ENCODE results near the gene ZPBP2. TPM values are rescaled to one million over a fixed set of nuclear protein-coding genes. Genes with fewer than 3 reads are reported as not detected.
"Not testable (repeated sequence)": the region's sequence is repeated elsewhere in the genome, so short reads cannot be mapped to it uniquely, and the experiment has no call there.

Gene ZPBP2
- total RNA-seq, 2 donors from 2014 or later: not detected

- no peak for DNase-seq (ENCODE audit: low spot score in 2 of 2)
- H3K9me3 Mint-ChIP-seq: peaks cover 0 to 4% of the 10 kb centered on the region in 2 donors
- peaks cover 13 to 20% of the 10 kb centered on the region in 2 donors for H3K36me3 Mint-ChIP-seq
- ATAC-seq: no peak
- H3K27ac Mint-ChIP-seq: no peak overlapping the region
Measured at GRCh38 chr17:39845052-39845846, 22.8 kb upstream of the ZPBP2 start.

GRCh38 chr17:39846205-39846604 is 21.8 kb upstream of the ZPBP2 start:
- Mint-ChIP-seq H3K9me3 (no peaks in the 10 kb centered on the region), H3K36me3 (peaks cover 4 to 10% of the 10 kb centered on the region in 2 donors), H3K27ac (no peak overlapping the region)
- DNase-seq (ENCODE audit: low spot score in 2 of 2) (no peak), ATAC-seq (no peak)

GRCh38 chr17:39848600-39848999 is 19.4 kb upstream of the ZPBP2 start:
- Mint-ChIP-seq H3K36me3 (no peaks in the 10 kb centered on the region), H3K27ac (no peak overlapping the region), H3K9me3 (no peaks in the 10 kb centered on the region)
- ATAC-seq (no peak), DNase-seq (ENCODE audit: low spot score in 2 of 2) (no peak)

- not testable (repeated sequence) for H3K27ac Mint-ChIP-seq; DNase-seq (ENCODE audit: low spot score in 2 of 2); H3K9me3 Mint-ChIP-seq; ATAC-seq; H3K36me3 Mint-ChIP-seq
Measured at GRCh38 chr17:39850186-39850585, 17.8 kb upstream of the ZPBP2 start.

- ATAC-seq: peak; percentile 38 to 61
- peak overlapping the region; percentile 7 for H3K27ac Mint-ChIP-seq
- DNase-seq (ENCODE audit: low spot score in 2 of 2): no peak
- no peaks in the 10 kb centered on the region for H3K36me3 Mint-ChIP-seq
- H3K9me3 Mint-ChIP-seq: no peaks in the 10 kb centered on the region
Measured at GRCh38 chr17:39852239-39852638, 15.8 kb upstream of the ZPBP2 start.

GRCh38 chr17:39854909-39855308 is 13.1 kb upstream of the ZPBP2 start:
- H3K36me3 Mint-ChIP-seq: peaks cover 0 to 4% of the 10 kb centered on the region in 2 donors
- no peak overlapping the region for H3K27ac Mint-ChIP-seq
- no peaks in the 10 kb centered on the region for H3K9me3 Mint-ChIP-seq
- no peak for ATAC-seq
- no peak for DNase-seq (ENCODE audit: low spot score in 2 of 2)

- not testable (repeated sequence) for DNase-seq (ENCODE audit: low spot score in 2 of 2); H3K36me3 Mint-ChIP-seq; H3K9me3 Mint-ChIP-seq; H3K27ac Mint-ChIP-seq; ATAC-seq
Measured at GRCh38 chr17:39855911-39856649, 11.9 kb upstream of the ZPBP2 start.

- no peaks in the 10 kb centered on the region for H3K9me3 Mint-ChIP-seq
- peak in 1 of 2 donors; percentile 32 for ATAC-seq
- peaks cover 14 to 16% of the 10 kb centered on the region in 2 donors for H3K36me3 Mint-ChIP-seq
- H3K27ac Mint-ChIP-seq: peak overlapping the region; percentile 32 to 61
- no peak for DNase-seq (ENCODE audit: low spot score in 2 of 2)
Measured at GRCh38 chr17:39861235-39861634, 6.8 kb upstream of the ZPBP2 start.

- Mint-ChIP-seq H3K9me3 (no peaks in the 10 kb centered on the region), H3K27ac (peak overlapping the region; percentile 97), H3K36me3 (peaks cover 16% of the 10 kb centered on the region in 2 donors)
- ATAC-seq: no peak
- no peak for DNase-seq (ENCODE audit: low spot score in 2 of 2)
Measured at GRCh38 chr17:39863244-39863917, 4.6 kb upstream of the ZPBP2 start.

- ATAC-seq: peak; percentile 47 to 78
- Mint-ChIP-seq H3K27ac (peak within 1 kb of the TSS; percentile 97), H3K9me3 (no peaks in the 10 kb centered on the region), H3K36me3 (peaks cover 23 to 24% of the 10 kb centered on the region in 2 donors)
- peak; percentile 77 to 93 for DNase-seq (ENCODE audit: low spot score in 2 of 2)
Measured at GRCh38 chr17:39863918-39864746, 3.9 kb upstream of the ZPBP2 start, which contains the start of gene IKZF3. Gene IKZF3, minus strand, starts transcription at chr17:39864312. Its CDS starts 186 bp downstream, at chr17:39864126.

- peak overlapping the region; percentile 22 to 97 for H3K27ac Mint-ChIP-seq
- ATAC-seq (no peak), DNase-seq (ENCODE audit: low spot score in 2 of 2) (no peak)
- no peaks in the 10 kb centered on the region for H3K9me3 Mint-ChIP-seq
- H3K36me3 Mint-ChIP-seq: peaks cover 20 to 22% of the 10 kb centered on the region in 2 donors
Measured at GRCh38 chr17:39866013-39866730, 1.8 kb upstream of the ZPBP2 start.

- ATAC-seq (peak; percentile 80 to 88), DNase-seq (ENCODE audit: low spot score in 2 of 2) (peak; percentile 62 to 79)
- Mint-ChIP-seq H3K36me3 (peaks cover 19 to 20% of the 10 kb centered on the region in 2 donors), H3K27ac (peak overlapping the region; percentile 85 to 98), H3K9me3 (no peaks in the 10 kb centered on the region)
Measured at GRCh38 chr17:39867084-39867879, 720 bp upstream of the ZPBP2 start.

GRCh38 chr17:39868554-39868942 is 546 bp downstream of the ZPBP2 start:
- DNase-seq (ENCODE audit: low spot score in 2 of 2): no peak
- Mint-ChIP-seq H3K27ac (peak overlapping the region; percentile 85 to 88), H3K36me3 (peaks cover 14 to 15% of the 10 kb centered on the region in 2 donors), H3K9me3 (no peaks in the 10 kb centered on the region)
- no peak for ATAC-seq

- DNase-seq (ENCODE audit: low spot score in 2 of 2): no peak
- Mint-ChIP-seq H3K36me3 (peaks cover 9 to 12% of the 10 kb centered on the region in 2 donors), H3K9me3 (no peaks in the 10 kb centered on the region), H3K27ac (no peak overlapping the region)
- ATAC-seq: no peak
Measured at GRCh38 chr17:39870776-39871175, 2.8 kb downstream of the ZPBP2 start.

- H3K9me3 Mint-ChIP-seq: no peaks in the 10 kb centered on the region
- no peak for DNase-seq (ENCODE audit: low spot score in 2 of 2)
- peaks cover 9 to 12% of the 10 kb centered on the region in 2 donors for H3K36me3 Mint-ChIP-seq
- no peak overlapping the region for H3K27ac Mint-ChIP-seq
- no peak for ATAC-seq
Measured at GRCh38 chr17:39871801-39872200, 3.8 kb downstream of the ZPBP2 start.

Data from activated naive CD4-positive, alpha-beta T cell treated with anti-CD3 and anti-CD28 coated beads, Interleukin-2, amount 50 U/mL, for 72 hours (primary cell).